ENCODE data around the gene PTPRH.
"Not testable (repeated sequence)": the region's sequence is repeated elsewhere in the genome, so short reads cannot be mapped to it uniquely, and the experiment has no call there.

Gene PTPRH

DNA sequence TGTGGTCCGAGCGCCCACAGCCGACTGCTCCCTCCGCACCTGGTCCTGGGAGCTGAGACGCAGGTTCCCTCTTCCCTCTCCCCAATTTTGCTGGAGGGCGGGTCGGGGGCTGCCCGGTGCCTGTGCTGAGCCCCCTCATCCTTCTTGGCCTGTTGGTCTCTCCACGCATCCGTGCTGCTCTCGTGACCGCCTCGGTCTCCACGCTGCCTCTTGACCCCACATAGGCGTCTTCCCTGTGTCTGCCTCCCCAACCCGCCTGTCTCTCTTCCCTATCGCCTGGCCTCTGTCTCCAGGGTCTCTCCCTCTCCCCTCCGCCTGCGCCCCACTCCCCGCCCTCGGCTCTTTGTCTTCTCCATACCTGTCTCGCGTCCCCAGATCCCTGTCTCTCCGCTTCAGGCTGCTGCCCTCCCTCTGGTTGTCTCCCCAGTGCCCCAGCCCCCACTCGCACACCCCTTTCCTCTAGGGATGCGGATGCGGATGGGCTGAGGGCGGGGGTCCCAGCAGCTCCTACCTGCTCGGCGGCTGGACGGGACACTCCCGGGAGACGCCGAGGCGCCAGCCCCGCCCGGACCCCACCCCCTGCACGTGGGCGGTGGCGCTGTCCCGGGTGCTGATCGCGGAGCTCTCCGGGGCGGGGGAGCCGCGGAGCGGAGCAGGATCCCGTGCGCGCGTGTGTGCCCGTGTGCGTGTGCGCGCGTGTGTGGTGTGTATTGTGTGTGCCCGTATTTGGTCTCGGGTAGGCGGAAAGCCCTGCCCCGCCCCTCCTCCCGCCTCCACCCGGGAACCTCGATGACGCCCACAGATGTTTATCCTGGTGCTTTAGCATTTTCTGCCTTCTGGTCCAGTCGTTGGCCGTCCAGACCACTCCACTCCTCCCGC is 29.5 kb downstream of the PTPRH start, which contains the start of gene SYT5:
Gene SYT5 (minus strand): TSS at position 684 of the 879 bp plus-strand sequence. CDS start 1,248 bp downstream, outside the sequence.
- peak; percentile 80 for DNase-seq

DNA sequence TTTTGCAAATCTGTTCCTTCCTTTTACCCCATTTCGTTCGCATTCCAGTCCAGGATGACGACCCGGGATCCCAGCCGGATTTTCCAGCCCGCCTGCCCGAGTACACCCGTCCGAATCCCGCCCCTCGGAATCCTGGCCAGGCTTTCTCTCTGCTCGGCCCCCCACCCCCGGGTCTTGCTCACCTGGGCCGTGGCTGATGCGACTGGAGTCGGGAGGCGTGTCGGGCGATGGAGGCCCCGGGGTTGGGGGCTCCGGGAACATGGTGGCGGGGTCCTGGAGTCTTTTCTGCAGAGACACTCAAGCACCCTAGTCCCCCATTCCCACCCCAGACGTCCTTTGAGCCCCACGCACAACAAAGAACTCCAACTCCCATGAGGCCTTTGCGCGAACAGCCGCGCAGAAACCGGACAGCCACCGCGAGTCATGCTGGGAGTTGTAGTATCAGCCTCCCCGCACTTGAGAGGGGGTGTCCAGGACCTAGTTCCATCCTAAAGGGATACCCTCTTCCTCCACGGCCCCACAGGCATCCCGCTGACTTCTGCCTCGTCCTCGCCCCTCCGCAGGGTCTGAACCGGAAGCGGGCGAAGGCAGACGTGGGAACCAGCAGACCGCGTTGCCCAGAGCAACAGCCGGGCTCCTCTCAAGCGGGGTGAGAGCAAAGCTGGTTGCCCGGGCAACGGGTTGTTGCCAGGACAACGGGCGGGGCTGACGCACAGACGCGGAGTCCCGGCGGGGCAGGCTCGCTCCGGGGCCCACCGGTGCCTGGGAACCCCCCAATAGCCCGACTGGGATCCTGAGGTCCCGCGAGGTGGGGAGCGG is 30.3 kb downstream of the PTPRH start:
- peak; percentile 100 for DNase-seq

DNA sequence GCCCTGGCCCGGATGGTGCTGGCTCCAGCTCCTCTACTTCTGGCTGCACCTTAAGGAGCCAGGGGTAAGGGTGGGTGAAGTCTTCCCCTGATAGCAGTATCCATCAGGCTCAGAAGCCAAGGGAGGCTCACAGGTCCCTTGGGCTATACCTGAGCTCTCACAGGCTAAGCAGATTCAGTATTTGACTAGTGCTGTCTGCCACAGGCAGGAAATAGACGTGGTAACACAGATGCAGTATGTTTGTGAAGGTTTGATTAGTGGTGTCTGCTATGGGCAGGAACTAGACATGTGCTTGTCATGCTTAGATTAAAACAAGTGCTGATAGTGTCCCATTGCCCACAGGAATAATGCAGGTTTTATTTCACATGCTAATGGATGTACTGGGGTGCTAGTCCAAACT is 33.2 kb downstream of the PTPRH start:
- DNase-seq, result peak; percentile 28

DNA sequence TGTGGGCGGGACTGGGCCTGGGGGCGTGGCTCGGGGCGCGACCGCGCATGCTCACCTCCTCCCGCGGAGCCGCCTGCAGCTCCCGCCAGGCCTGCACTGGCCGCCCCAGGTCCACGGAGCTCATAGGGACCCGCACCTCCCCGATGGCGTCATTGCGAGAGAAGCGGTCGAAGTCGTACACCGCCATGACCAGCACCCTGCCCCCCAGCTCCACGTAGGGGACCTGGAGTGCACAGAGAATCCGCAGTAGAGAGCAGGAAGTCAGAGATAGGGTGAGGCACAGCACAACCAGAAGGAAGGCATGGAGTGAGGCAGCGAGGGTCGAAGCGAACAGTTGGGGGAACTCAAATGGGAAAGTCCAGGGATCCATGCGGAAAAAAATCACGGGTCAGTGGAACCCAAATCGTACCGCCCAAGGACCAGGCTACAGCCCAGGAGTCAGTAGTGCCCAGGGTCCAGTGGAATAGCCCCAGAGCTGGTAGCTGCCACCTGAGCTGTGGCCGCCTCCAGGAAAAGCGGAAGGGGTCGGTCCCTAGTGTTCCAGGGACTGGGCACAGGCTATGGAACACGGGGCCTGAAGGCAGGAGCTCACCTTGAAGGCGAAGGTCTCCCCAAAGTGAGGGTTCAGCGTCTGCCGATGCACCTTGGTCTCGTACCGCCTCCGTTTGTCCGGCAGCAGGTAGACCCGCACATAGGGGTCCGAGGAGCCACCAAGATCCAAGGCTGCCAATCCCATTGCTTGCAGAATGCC is 34.0 kb downstream of the PTPRH start:
- peak; percentile 89 for DNase-seq

DNA sequence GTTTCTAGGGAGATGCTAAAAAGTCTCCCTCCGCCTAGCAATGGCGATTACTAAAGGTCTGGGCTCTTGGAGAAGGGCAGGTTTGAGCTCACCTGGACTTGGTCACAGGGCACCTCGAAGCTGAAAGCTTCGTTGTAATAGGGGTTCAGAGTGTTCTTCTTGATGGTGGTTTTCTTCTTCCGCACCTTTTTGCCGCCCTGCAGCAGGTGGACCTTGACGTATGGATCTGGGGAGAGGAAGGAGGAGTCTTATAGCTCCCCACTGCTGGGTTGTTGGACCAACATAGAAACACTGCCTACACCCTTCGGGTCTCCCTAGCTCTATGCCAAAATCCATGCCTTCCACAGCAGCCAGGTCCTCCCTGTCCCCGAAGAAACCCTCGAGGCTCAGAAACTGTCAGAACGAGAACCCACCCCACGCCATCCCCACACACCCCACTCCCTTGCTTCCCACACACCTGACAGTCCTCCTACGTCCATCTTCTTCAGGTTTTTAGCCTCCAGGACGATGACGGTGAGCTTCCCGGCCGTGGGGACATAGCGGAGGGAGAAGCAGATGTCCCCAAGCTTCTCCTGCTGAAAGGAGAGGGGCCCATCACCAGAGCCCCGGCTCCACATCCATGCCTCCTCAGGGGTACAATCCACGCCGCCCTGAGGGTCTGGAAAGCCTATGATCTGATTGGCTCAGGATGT is 34.7 kb downstream of the PTPRH start:
- peak; percentile 90 for DNase-seq

DNA sequence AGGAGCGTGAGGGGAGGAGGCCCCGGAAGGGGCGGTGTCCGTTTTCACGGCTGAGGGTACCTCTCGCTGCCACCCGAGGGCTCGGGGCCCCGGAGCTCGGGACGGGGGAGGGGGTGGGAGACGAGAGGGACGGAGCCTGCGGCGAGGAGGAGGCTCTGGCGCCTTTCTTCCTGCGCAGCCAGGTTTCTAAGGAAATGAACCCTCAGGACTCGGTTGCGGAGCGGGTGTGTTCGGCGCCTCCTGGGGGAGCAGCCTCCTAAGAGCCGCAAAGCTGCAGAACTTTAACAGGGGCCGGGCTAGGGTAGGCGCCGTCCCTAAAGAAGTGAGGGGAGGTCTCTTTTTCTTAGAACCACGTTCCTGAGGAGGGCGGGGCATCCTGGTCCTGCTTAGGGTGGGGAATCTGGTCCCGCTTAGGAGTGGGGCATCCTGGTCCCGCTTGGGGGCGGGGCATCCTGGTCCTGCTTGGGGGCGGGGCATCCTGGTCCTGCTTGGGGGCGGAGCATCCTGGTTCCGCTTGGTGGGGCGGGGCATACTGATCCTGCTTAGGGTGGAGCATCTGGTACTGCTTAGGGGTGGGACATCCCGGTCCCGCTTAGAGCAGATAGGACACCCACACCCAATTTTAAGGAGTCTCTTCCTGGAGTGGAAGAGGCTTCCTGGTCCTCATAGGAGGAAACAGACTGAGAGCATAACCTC is 35.4 kb downstream of the PTPRH start:
- peak; percentile 97 for DNase-seq

DNA sequence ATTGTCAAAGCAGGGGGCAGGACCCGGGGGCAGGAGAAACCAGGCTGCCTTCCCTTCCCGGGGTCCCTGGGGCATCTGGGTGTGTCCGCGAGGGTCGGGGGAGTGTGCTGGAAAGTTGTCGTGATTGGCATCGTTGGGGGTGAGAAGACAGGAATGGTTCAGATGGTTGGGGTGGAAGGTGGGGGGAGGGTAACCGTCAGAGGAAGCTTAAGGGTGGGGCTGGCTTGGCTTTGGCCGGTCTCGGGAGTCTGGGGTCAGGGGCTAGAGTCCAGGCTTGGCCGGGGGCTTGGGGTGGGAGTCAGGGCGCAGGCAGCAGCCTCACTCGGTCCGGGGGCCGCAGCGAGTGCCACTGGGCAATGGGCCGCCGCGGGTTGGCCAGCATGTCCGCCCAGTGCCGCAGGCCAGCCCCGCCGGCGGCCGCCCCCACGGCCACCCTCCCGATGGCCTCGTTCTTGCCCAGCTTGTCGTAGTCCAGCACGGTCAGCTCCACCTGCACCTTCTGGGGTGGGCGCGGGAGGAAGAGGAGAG is 36.1 kb downstream of the PTPRH start:
- no peak for DNase-seq

DNA sequence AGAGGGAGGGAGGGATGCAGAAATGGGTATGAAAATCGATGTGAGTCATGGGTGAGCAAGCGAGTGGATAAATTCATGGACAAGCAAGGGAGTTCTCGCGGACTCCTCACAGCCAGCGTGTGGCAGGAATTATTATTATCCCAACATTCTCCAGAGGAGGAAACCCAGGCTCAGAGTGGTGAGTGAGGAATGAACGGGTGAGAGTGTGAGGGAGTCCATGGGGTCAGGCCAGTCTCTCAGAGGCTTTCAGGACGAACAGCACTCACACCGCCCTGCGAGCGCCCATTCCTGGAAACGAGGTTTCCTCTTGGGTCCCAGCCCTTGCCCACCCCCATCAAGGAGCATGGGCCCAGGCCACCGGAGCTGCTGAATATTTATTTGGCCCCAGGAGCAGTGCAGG is 36.6 kb downstream of the PTPRH start:
- DNase-seq, result peak; percentile 45

DNA sequence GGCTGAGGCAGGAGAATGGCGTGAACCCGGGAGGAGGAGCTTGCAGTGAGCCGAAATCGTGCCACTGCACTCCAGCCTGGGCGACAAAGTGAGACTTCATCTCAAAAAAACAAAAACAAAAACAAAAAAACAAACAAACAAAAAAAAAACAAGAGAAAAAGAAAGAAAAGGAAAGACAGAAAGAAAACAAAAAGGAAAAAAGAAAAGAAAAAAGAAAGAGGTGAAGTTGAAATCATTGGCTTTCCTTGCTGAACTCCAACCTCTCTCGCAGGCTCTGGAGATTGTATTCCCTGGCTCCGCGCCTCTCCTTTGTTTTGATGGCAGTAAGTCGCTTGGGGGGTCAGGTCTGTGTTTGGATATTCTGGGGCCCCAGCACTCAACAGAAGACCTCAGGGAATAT is 37.0 kb downstream of the PTPRH start:
- DNase-seq, result not testable (repeated sequence)

DNA sequence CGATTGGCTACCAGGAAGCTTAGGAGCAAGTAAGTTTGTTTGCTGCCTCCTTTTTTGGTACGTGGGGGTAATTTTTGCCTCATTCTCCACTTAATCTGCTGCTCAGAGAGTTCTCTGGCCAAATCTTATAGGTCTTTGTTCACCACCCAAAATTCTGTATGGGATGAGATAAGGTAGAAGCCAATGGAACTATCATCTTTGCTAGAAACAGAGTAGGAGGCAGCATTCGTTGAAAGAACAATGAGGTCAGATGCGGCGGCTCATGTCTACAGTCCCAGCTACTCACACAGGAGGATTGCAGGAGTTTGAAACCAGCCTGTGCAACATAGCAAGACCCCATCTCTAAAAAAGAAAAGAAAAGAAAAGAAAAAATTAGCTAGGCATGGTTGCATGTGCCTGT is 37.9 kb downstream of the PTPRH start:
- no peak for DNase-seq

DNA sequence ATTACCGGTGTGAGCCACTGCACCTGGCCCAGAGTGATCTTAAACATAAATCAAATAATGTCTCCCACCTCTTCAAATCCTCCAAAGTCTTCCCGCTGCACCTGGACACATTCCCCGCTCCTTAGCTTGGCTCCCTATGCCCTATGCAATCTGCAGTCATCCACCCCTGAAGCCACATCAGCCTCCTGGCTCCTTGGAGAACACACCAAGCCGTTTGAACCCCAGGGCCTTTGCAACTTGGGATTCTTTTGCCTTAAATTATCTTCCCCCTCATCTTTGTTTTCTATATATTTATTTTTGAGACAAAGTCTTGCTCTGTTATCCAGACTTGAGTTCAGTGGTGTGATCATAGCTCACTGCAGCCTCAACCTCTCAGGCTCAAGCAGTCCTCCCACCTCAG is 40.2 kb downstream of the PTPRH start:
- DNase-seq, result no peak

DNA sequence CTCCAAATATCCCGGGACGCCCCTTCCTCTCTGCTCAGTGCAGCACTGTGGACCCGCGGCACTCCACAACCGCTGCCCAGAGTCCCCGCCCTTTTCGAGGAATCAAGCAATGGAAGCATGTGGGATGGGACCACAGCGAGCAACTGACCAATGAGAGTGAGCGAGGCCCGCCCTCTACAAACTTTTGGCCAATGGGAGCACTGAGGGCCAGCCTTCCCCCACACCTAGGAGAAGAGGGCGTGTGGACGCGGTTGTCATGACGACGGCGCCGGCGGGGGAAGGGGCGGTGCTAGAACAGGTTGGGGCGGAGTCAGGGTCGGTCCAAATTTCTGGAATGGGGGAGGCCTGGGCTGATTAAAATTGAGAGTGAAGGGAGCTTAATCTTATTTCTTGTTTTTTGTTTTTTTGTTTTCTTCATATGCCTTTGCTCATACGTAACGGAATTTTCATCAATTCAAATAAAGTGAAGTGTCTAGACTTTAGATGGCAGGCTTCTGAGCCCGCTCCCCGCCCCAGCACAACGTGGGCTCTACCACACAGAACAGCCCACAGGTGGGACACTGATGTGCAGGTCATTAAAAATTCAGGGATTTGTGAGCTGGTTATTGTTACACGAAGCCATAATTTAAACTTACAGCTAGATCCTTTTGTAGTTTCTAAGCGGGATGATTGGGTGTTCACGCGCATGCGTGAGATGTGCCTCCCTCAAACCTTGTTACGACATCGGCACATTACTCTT is 42.6 kb downstream of the PTPRH start, which contains the start of gene DNAAF3:
Gene DNAAF3 (minus strand): TSS at position 84 of the 739 bp plus-strand sequence. CDS start 200 bp downstream, outside the sequence.
- DNase-seq, result peak; percentile 100

DNA sequence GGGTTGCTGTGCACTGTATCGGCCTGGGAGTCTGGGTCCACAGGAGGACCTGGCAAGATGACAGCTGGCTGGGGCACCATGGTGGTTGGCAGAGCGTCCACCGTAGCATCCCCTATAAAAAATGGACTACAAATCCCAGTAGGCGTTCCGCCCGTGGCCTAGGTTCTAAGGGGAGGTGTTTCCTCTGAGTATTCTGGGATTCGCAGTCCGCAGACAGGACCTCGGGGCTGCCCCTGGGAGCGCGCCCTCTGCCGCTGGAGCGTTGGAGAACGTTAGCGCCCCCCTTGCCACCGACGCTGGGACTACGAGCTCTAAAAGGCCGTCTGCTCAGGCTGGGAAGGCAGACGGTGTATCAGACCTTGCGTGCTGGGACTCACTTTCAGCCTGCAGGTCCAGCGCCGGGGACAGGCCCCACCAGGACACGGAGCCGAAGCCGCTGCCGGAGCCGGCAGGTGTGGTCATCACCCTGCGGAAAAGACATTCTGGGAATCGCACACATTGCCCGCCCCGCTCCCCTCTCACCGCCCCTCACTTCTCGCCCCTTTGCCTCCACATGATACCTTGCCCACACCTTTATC is 43.3 kb downstream of the PTPRH start:
- peak; percentile 98 for DNase-seq

DNA sequence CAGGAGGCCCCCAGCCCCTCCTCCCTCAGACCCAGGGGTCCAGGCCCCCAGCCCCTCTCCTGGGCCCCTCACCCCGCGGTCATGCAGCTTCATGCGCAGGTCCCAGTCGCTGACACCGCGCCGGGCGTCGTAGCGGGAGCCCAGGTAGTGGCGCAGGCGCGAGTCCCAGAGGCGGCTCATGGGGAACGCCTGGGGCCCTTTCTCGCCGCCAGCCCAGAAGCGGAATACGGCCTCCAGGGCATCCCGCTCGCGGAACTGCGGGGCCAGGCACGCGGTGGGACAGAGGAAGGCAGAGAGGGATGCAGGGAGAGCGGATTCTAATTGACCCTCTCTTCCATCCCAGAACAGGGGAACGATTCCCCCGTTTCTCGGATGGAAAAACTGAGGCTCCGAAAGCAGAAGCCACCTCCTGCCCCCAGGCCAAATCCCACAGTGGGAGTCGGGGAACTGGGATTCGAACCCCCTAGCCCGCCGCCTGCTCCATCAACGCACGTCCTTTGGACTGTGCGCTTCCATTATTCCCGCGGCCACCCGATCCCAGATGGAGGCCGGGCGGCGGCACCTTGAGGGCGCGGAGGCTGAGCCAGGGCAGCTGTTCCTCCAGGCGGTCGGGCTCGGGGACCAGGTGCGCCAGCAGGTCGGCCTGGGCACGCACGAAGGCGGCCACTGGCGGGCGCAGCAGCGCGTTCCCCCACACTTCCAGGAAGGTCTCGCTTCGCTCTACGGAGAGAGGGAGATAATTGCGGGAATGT is 47.6 kb downstream of the PTPRH start:
- DNase-seq, result no peak

DNA sequence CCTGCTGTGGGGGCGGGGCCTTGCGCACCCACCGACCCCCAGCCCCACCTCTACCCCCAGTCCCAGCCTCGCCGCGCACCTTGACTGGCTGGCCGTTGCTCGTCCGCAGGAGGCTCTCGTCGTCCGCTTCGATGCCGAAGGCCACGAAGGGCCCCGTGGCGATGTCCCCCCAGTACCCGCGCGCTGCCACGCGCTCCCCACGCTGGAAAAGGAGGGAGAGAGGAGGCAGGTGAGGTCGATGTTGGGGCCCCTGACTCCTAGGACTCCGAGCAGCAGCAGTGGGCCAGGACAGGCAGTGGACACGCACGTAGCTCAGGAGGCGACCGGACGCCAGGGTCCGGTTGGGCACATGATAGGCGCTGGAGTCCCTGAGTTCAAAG is 48.3 kb downstream of the PTPRH start:
- no peak for DNase-seq

DNA sequence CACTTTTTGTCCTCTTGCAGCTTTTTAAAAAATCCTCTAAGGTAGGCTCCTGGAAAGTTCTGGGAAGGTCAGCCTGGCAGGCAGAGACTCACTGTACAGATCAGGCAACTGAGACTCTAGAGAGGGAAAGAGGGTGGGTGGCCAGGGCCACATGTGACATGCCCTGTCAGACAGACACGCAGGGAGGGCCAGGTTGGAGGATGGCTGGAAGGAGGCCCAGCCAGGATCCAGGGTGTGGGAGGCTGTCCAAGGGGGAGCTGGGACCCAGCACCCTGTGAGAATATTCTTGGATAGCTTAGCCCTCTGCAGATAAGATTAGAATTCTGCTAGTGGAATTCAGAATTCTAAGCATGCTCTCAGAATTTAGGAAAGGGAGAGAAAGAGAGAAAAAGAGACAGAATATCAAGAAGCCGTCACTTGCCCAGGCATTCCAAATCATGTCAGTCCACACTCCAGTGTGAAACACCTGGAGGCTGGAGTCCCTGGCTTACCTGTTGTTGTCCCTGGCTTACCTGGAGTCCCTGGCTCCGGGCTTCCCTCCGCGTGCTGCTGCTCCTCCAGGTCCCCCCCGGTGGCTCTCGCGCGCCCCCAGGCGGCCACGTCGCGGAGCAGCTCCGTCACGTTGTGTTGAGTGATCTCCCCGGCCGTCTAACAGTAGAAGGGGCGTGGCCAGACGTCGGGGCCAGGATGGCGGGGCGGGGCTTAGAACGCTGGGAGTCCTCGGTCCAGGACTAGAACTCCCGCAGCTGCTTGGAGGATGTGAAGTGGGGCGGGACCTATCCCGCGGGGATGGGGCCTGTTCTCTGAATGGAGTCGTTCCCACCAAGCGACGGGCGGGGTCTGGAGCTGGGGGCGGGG is 48.9 kb downstream of the PTPRH start:
- peak; percentile 96 for DNase-seq

DNA sequence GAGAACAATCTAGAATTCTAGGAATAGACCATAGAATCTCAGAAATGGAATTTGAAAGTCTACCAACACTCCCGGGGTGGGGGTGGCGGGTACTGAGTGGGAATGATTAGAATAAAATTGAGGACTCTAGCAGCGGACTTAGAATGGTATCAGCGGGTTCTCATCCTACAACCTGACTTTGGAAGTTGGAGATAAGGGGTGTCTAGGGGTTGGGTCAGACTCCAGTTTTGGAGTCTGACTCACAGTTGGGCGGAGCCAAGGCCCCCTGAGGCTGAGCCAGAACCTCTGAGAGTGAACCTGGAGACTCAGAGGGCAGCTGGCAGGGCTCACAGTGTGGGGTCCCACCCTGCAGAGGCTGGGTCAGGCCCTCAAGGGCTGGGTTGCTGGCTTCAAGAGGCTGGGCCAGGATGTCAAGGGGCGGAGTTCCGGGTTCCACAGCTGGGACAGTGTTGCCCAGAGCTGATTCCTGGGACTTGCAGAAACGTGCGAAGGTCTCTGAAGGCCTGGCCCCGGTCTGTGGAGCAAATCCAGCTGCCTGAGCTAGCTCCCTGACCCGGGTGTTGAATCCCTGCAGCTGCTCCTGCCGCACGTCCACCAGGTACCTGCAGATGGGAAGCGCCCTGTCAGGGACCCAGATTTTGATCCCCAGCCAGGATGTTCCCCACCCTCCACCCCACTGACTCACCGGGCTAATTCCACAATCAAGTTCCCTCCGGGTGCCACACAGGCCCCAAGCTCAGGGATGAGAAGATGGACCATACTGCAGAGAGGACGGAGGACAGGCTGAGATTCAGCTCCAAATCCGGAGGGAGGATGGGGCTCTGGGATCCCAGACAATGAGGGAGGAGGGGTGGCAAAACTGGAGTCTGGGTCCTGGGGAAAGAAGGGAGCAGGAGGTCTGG is 50.2 kb downstream of the PTPRH start:
- DNase-seq, result no peak

Measured in NCI-H2227 treated with DMSO at 0.1 percent for 48 hours (cell line).